ENCODE results near the gene GREB1.
A peak's percentile ranks its signal among the peaks of the same experiment; 100 is the strongest.

GREB1 gene

GRCh38 chr2:11516984-11517648 lies 16.7 kb upstream of the GREB1 start:
- no peaks in the 10 kb centered on the region for H3K36me3 Mint-ChIP-seq (ENCODE audit: insufficient read depth)
- H3K4me1 Mint-ChIP-seq (ENCODE audit: low read depth in 2 of 2), result no peaks in the 10 kb centered on the region
- ATAC-seq (replicated peaks) (no peak), DNase-seq (no peak)
- H3K27me3 Mint-ChIP-seq, result peaks cover 9 to 57% of the 10 kb centered on the region in 2 donors
- H3K9me3 Mint-ChIP-seq, result peaks cover 0 to 4% of the 10 kb centered on the region in 2 donors
- no peak overlapping the region for H3K27ac Mint-ChIP-seq
- H3K4me3 Mint-ChIP-seq, result no peak overlapping the region

GRCh38 chr2:11517906-11518305 lies 15.9 kb upstream of the GREB1 start:
- Mint-ChIP-seq H3K9me3 (peaks cover 0 to 4% of the 10 kb centered on the region in 2 donors), H3K4me1 (ENCODE audit: low read depth in 2 of 2) (no peaks in the 10 kb centered on the region), H3K27me3 (peaks cover 9 to 49% of the 10 kb centered on the region in 2 donors), H3K27ac (no peak overlapping the region), H3K4me3 (no peak overlapping the region), H3K36me3 (ENCODE audit: insufficient read depth) (no peaks in the 10 kb centered on the region)
- DNase-seq (no peak), ATAC-seq (replicated peaks) (no peak)

DNA sequence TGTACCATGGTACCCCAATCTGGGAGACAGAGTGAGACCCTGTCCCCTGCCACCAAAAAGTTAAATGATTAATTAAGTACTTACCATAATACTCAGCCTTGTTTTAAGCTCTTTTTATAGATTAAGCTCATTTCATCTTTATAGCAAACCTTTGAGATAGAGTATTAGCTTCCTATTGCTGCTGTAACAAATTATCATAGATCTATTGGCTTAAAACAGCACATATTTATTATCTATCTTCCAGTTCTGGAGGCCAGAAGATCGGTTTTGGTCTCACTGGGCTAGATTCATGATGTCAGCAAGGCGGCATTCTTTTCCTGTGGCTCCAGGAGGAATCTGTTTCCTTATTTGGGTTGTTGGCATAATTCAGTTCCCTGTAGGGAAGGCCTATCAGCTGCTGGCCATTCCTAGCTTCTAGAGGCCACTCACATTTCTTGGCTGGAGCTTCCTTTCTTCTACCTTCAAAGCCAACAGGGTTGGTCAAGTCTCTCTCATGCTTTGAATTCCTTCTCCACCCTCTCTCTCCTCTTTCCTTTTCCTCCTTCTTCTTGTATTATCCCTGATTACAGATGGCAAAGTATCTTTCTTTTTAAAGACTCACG lies 13.7 kb upstream of the GREB1 start:
- ATAC-seq (replicated peaks), result no peak
- Mint-ChIP-seq H3K27me3 (peaks cover 2 to 26% of the 10 kb centered on the region in 2 donors), H3K27ac (no peak overlapping the region), H3K4me3 (no peak overlapping the region), H3K4me1 (ENCODE audit: low read depth in 2 of 2) (no peaks in the 10 kb centered on the region), H3K9me3 (peaks cover 0 to 4% of the 10 kb centered on the region in 2 donors), H3K36me3 (ENCODE audit: insufficient read depth) (no peaks in the 10 kb centered on the region)
- no peak for DNase-seq

GRCh38 chr2:11521775-11522174 lies 12.1 kb upstream of the GREB1 start:
- Mint-ChIP-seq H3K4me3 (no peak overlapping the region), H3K27me3 (peaks cover 10 to 23% of the 10 kb centered on the region in 2 donors), H3K36me3 (ENCODE audit: insufficient read depth) (no peaks in the 10 kb centered on the region), H3K27ac (no peak overlapping the region), H3K9me3 (peaks cover 0 to 4% of the 10 kb centered on the region in 2 donors), H3K4me1 (ENCODE audit: low read depth in 2 of 2) (no peaks in the 10 kb centered on the region)
- DNase-seq (no peak), ATAC-seq (replicated peaks) (no peak)

DNA sequence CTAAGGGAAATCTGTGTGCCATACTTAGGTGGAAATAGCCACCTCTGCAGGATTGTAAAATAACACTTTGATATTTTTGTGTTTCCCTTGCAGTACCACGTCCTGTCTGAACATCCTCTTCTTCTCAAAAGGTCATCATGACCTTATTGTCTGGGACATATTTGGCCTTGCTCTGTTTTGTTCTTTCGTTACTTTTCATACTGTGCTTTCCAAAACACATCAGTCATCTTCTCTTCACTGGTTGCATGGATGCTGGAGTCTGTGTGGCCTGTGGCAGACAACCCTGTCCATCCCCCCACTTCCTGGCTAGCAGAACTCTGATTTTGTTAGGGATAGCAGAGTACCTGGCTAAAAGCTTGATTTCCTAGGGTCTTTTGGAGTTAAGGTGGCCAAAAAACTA lies 9.4 kb upstream of the GREB1 start:
- Mint-ChIP-seq H3K36me3 (ENCODE audit: insufficient read depth) (no peaks in the 10 kb centered on the region), H3K27ac (no peak overlapping the region), H3K27me3 (peaks cover 35 to 39% of the 10 kb centered on the region in 2 donors), H3K4me3 (no peak overlapping the region), H3K9me3 (peaks cover 0 to 4% of the 10 kb centered on the region in 2 donors), H3K4me1 (ENCODE audit: low read depth in 2 of 2) (peaks cover 0 to 4% of the 10 kb centered on the region in 2 donors)
- DNase-seq (no peak), ATAC-seq (replicated peaks) (no peak)

- no peak for ATAC-seq (replicated peaks)
- Mint-ChIP-seq H3K4me1 (ENCODE audit: low read depth in 2 of 2) (peaks cover 0 to 4% of the 10 kb centered on the region in 2 donors), H3K9me3 (no peaks in the 10 kb centered on the region), H3K4me3 (no peak overlapping the region), H3K27ac (no peak overlapping the region), H3K27me3 (peaks cover 36 to 45% of the 10 kb centered on the region in 2 donors), H3K36me3 (ENCODE audit: insufficient read depth) (no peaks in the 10 kb centered on the region)
- DNase-seq, result no peak
These were observed 8.1 kb upstream of the GREB1 start for GRCh38 chr2:11525762-11526161.

DNA sequence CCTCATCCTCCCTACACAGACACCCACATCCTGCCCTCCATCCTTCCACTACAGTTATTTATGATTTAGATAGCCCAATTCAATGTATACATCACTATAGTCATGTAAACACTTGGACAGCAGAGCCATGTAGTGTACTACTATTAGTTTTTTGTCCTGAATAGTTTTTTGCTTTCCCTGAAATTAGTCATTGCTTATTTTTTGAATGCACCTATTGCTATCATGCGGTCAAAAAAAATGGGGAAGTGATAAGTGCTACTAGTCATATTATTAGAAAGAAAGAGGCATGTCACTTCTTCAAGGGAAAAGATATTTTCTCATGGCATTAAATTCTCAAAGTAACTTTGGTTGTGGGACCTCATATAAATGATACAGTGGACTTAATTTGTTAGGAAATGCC lies 6.8 kb upstream of the GREB1 start:
- H3K36me3 Mint-ChIP-seq (ENCODE audit: insufficient read depth), result no peaks in the 10 kb centered on the region
- ATAC-seq (replicated peaks) (no peak), DNase-seq (no peak)
- H3K27ac Mint-ChIP-seq, result peak overlapping the region in 1 of 2 donors; percentile 4
- H3K4me3 Mint-ChIP-seq, result no peak overlapping the region
- H3K9me3 Mint-ChIP-seq, result no peaks in the 10 kb centered on the region
- H3K4me1 Mint-ChIP-seq (ENCODE audit: low read depth in 2 of 2), result peaks cover 0 to 4% of the 10 kb centered on the region in 2 donors
- peaks cover 39 to 53% of the 10 kb centered on the region in 2 donors for H3K27me3 Mint-ChIP-seq

- H3K27ac Mint-ChIP-seq, result no peak overlapping the region
- no peak for ATAC-seq (replicated peaks)
- H3K36me3 Mint-ChIP-seq (ENCODE audit: insufficient read depth), result no peaks in the 10 kb centered on the region
- peaks cover 50 to 66% of the 10 kb centered on the region in 2 donors for H3K27me3 Mint-ChIP-seq
- peaks cover 0 to 4% of the 10 kb centered on the region in 2 donors for H3K4me1 Mint-ChIP-seq (ENCODE audit: low read depth in 2 of 2)
- no peaks in the 10 kb centered on the region for H3K9me3 Mint-ChIP-seq
- no peak overlapping the region for H3K4me3 Mint-ChIP-seq
- DNase-seq, result no peak
These were observed 5.6 kb upstream of the GREB1 start for GRCh38 chr2:11528228-11528627.

DNA sequence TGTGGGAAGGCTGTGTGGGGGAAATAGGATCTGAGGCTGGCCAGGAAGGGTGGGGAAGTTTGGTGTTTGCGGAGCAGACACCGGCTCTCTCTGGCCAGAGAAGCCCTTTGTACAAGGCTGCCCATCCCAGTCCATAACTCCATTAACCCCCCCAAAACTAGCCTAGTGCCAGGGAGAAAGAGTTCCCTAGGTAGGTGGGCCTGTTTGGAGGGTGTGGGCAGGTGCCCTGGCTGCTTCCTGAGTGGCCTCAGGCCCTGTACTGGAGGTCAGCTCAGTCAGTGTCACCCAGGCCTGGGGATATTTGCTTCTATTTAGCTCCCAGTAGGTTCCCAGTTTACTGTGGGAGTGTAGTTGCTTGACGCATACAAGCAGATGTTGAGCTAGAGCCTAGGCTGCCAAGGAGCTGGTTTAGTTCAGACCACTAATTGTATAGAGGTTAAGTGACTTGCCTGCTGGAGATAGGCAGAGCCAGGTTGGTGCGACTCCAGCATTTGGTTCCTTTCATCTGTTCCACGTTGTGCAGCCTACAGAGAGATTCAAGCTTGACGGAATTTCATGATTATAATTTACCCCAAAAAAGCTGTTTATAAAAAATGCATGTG lies 2.9 kb upstream of the GREB1 start:
- no peaks in the 10 kb centered on the region for H3K36me3 Mint-ChIP-seq (ENCODE audit: insufficient read depth)
- H3K9me3 Mint-ChIP-seq, result no peaks in the 10 kb centered on the region
- ATAC-seq (replicated peaks) (no peak), DNase-seq (no peak)
- H3K4me3 Mint-ChIP-seq, result no peak overlapping the region
- no peak overlapping the region for H3K27ac Mint-ChIP-seq
- H3K4me1 Mint-ChIP-seq (ENCODE audit: low read depth in 2 of 2), result peaks cover 0 to 4% of the 10 kb centered on the region in 2 donors
- H3K27me3 Mint-ChIP-seq, result peaks cover 51 to 79% of the 10 kb centered on the region in 2 donors

DNA sequence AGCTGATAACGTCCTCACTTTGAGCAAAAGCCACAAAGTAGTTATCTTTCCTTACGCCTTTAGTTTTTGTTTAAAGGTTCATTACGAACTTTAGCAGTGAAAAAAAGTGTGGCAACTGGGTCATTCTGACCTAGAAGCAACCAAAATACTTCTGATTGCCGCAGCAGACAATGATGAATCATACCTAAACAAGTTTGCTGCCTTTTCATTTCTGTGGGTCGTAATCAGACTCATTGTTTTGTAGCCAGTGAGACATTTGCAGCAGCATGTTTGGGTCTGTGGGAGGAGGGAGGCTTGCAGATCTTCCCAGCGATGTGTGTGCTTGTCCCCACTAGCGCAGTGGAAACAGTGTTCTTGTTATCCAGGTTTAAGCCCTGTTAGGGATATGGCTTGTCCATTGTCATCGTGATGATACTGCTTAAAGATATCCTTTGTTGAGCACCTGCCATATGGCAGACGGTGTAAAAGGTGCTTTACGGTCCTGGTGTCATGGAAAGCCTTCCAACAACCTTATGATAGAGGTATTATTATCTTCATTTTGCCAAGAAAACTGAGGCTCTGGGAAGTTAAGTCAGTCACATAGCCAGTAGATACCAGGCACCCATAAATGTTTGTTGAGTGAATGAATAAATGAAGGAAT lies 1.3 kb upstream of the GREB1 start:
- no peak overlapping the region for H3K27ac Mint-ChIP-seq
- H3K4me1 Mint-ChIP-seq (ENCODE audit: low read depth in 2 of 2), result peaks cover 0 to 4% of the 10 kb centered on the region in 2 donors
- no peak overlapping the region for H3K4me3 Mint-ChIP-seq
- ATAC-seq (replicated peaks) (no peak), DNase-seq (no peak)
- no peaks in the 10 kb centered on the region for H3K9me3 Mint-ChIP-seq
- no peaks in the 10 kb centered on the region for H3K36me3 Mint-ChIP-seq (ENCODE audit: insufficient read depth)
- H3K27me3 Mint-ChIP-seq, result peaks cover 43 to 70% of the 10 kb centered on the region in 2 donors

GRCh38 chr2:11534071-11534745 lies 363 bp downstream of the GREB1 start:
- no peak for ATAC-seq (replicated peaks)
- Mint-ChIP-seq H3K36me3 (ENCODE audit: insufficient read depth) (no peaks in the 10 kb centered on the region), H3K27ac (no peak overlapping the region), H3K4me1 (ENCODE audit: low read depth in 2 of 2) (no peaks in the 10 kb centered on the region), H3K9me3 (no peaks in the 10 kb centered on the region), H3K4me3 (no peak overlapping the region), H3K27me3 (peaks cover 34 to 62% of the 10 kb centered on the region in 2 donors)
- DNase-seq, result no peak

GRCh38 chr2:11534746-11535484 lies 1.1 kb downstream of the GREB1 start:
- Mint-ChIP-seq H3K36me3 (ENCODE audit: insufficient read depth) (no peaks in the 10 kb centered on the region), H3K9me3 (no peaks in the 10 kb centered on the region), H3K4me1 (ENCODE audit: low read depth in 2 of 2) (no peaks in the 10 kb centered on the region), H3K27ac (no peak overlapping the region), H3K27me3 (peaks cover 30 to 64% of the 10 kb centered on the region in 2 donors), H3K4me3 (no peak overlapping the region)
- no peak for DNase-seq
- ATAC-seq (replicated peaks), result no peak

GRCh38 chr2:11535899-11536344 lies 2.1 kb downstream of the GREB1 start:
- no peaks in the 10 kb centered on the region for H3K9me3 Mint-ChIP-seq
- peaks cover 35 to 67% of the 10 kb centered on the region in 2 donors for H3K27me3 Mint-ChIP-seq

More at GRCh38 chr2:11535899-11536344, 2.1 kb downstream of the GREB1 start:
- Mint-ChIP-seq H3K36me3 (ENCODE audit: insufficient read depth) (no peaks in the 10 kb centered on the region), H3K27ac (no peak overlapping the region), H3K4me3 (no peak overlapping the region), H3K4me1 (ENCODE audit: low read depth in 2 of 2) (no peaks in the 10 kb centered on the region)
- no peak for DNase-seq
- ATAC-seq (replicated peaks), result no peak

Measured in effector memory CD8-positive, alpha-beta T cell (primary cell).